Small intestine (tissue), 7 donors: ENCODE data around the gene HYAL4. TPM values are rescaled to one million over a fixed set of nuclear protein-coding genes. Genes with fewer than 3 reads are reported as not detected.
A peak's percentile ranks its signal among the peaks of the same experiment; 100 is the strongest.

Experiments
- DNase-seq, 2 donors: peaks; one replicate each; pipeline versions ENCODE4 v3.0.0 to v3.0.0-alpha.2; 2013
- FAIRE-seq: peaks from 2 replicates; lab custom pipeline; 2012; peaks lifted over from hg19 to GRCh38; lab: Jason Lieb, UNC
- H3K27ac ChIP-seq, 3 donors: one replicate each; pipeline ENCODE4 v1.5.1; 2013; ENCODE audit warnings: low read length in 2 of 3, mild to moderate bottlenecking in 2 of 3, control low read depth in 1 of 3, inconsistent platforms in 1 of 3, low read depth in 1 of 3, moderate library complexity in 1 of 3
- H3K27me3 ChIP-seq, 3 donors: one replicate each; pipeline ENCODE4 v1.6.1; 2013; ENCODE audit warnings: low read length in 3 of 3, inconsistent platforms in 1 of 3; ENCODE audit not compliant: control insufficient read depth in 3 of 3, insufficient read depth in 3 of 3
- H3K36me3 ChIP-seq, 3 donors: one replicate each; pipeline ENCODE4 v1.6.1; 2013; ENCODE audit warnings: low read length in 3 of 3, inconsistent platforms in 1 of 3, low read depth in 1 of 3, mild to moderate bottlenecking in 1 of 3, moderate library complexity in 1 of 3; ENCODE audit not compliant: control insufficient read depth in 3 of 3, insufficient read depth in 2 of 3
- H3K4me1 ChIP-seq, 3 donors: one replicate each; pipeline ENCODE4 v1.6.1; 2013; ENCODE audit warnings: low read length in 2 of 3, inconsistent platforms in 1 of 3, low read depth in 1 of 3, mild to moderate bottlenecking in 1 of 3, moderate library complexity in 1 of 3; ENCODE audit not compliant: control insufficient read depth in 3 of 3, insufficient read depth in 2 of 3
- H3K4me3 ChIP-seq, 3 donors: one replicate each; pipeline ENCODE4 v1.5.1; 2013; ENCODE audit warnings: low read length in 3 of 3, control low read depth in 1 of 3, inconsistent platforms in 1 of 3, low read depth in 1 of 3, mild to moderate bottlenecking in 1 of 3, moderate library complexity in 1 of 3
- H3K9me3 ChIP-seq, 2 donors: one replicate each; pipeline ENCODE4 v1.6.1; 2013; ENCODE audit warnings: low read depth in 1 of 2, low read length in 1 of 2; ENCODE audit not compliant: control insufficient read depth in 2 of 2, insufficient read depth in 1 of 2
- WGBS, 3 donors: extraction: QIAGEN DNeasy Blood & Tissue Kit; methylation state at CpG; one replicate each; pipeline ENCODE4 v1.1.7; 2013; 5-methylcytosine and 5-hydroxymethylcytosine counted together
- polyA plus RNA-seq, 4 donors: library from polyadenylated mRNA; stranded (reverse) in 3 of 4; unstranded in 1 of 4; fragments of 200-250 nt in 3 of 4; fragments of 120-200 nt in 1 of 4; gene quantifications; one replicate each; pipeline versions ENCODE4 v1.2.1 to v1.2.3, GENCODE V29; 2013
- donor health status: healthy with polysubstance abuse.
- donor health status: control.
- donor health status: control.
- donor health status: Bipolar disorder and iron deficiency.
- donor health status: healthy.

The HYAL4 gene
- polyA plus RNA-seq, 4 donors: 0.01 TPM; not detected in 3

DNA sequence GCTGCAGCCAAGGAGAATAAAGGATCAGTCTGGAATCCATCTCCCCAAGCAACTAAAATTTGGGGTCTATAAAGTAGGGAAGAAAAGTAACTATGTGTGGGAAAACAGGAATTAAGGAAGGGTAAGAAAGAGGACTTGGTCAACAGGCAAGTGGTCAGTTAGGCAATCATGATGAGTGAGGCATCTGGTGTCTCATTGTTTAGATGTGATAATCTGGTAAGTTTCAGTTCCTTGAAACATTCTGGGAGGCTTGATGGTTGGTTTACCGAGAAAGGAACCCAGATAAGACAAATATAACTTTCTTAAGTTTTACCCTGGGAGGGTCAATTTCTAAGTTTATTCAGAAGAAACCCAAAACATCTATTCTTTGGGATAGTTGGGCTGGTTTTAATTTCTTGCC lies 22.3 kb downstream of the HYAL4 start:
- no peak for DNase-seq
- Histone ChIP-seq H3K4me1 (peaks cover 0 to 14% (median 0%) of the 10 kb centered on the region in 3 donors), H3K36me3 (no peaks in the 10 kb centered on the region), H3K27me3 (no peaks in the 10 kb centered on the region), H3K9me3 (peaks cover 0 to 3% of the 10 kb centered on the region in 2 donors), H3K4me3 (no peak overlapping the region), H3K27ac (no peak overlapping the region)
- 71 to 100% (median 83%) methylated on average over 1 of the region's 1 CpG for WGBS, 3 donors
- FAIRE-seq: no peak

DNA sequence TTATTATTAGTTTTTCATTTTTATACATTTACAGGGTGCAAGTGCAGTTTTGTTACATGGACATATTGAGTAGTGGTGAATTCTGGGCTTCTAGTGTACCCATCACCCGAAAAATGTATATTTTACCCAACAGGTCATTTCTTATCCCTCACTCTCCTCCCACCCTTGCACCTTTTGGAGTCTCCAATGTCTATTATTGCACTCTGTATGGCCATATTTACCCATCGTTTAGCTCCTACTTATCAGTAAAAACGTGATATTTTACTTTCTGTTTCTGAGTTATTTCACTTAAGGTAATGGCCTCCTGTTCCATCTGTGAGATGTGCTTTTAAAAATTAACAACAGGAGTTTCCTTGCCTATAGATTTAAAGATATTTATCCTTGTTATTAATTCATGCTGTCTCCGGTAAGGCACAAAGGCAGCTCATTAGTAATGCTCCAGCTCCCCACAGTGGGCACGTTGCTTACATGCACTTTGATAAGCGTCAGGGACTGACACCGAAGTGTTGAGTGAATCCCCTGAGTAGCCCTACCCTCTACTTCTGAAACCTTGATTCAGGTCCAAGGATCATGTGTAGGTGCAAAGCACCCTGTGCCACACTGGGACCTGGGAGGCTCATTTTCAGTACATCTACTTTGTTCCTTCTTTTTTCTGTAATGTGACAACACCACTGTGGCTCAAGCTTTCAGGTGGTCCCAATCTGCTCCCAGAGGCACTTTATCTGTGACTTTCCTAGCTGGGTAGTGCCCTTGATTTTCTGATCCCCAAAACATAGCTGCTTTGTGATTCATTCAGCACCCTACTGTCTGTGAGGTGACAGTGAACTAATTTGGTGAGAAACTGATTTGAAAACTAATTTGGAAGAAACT lies 27.3 kb downstream of the HYAL4 start:
- 6 to 18% (median 7%) methylated on average over 7 of the region's 7 CpGs for WGBS, 3 donors

DNA sequence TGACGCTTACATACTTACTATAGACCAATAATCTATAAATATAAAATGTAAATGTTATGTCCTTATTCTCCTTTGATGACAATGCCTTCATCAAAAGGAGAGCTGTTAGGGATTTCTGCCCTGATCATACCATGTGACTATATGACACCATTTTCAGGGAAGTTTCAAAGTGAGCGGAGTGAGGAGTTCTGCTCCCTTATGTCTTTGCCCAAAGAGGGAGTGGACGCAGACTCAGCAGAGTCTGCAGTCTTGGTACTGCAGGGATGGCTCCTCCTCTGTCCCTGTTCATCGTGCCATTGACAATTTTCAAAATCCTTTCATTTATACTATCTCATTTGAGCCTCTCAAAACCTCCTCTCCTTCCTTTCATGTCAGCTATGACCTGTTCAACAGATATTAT lies 27.9 kb downstream of the HYAL4 start:
- Histone ChIP-seq H3K9me3 (no peaks in the 10 kb centered on the region), H3K27me3 (no peaks in the 10 kb centered on the region), H3K36me3 (no peaks in the 10 kb centered on the region), H3K4me1 (peaks cover 0 to 8% (median 0%) of the 10 kb centered on the region in 3 donors), H3K4me3 (no peak overlapping the region), H3K27ac (no peak overlapping the region)
- FAIRE-seq (no peak), DNase-seq (peak in 1 of 2 donors; percentile 18)
- 64 to 78% (median 71%) methylated on average over 4 of the region's 4 CpGs for WGBS, 3 donors

More for the DNA sequence above, 27.3 kb downstream of the HYAL4 start:
- Histone ChIP-seq H3K36me3 (no peaks in the 10 kb centered on the region), H3K9me3 (no peaks in the 10 kb centered on the region), H3K27me3 (no peaks in the 10 kb centered on the region), H3K4me1 (peaks cover 0 to 8% (median 0%) of the 10 kb centered on the region in 3 donors), H3K4me3 (no peak overlapping the region), H3K27ac (no peak overlapping the region)
- DNase-seq: peak; percentile 72 to 76
- FAIRE-seq: no peak

DNA sequence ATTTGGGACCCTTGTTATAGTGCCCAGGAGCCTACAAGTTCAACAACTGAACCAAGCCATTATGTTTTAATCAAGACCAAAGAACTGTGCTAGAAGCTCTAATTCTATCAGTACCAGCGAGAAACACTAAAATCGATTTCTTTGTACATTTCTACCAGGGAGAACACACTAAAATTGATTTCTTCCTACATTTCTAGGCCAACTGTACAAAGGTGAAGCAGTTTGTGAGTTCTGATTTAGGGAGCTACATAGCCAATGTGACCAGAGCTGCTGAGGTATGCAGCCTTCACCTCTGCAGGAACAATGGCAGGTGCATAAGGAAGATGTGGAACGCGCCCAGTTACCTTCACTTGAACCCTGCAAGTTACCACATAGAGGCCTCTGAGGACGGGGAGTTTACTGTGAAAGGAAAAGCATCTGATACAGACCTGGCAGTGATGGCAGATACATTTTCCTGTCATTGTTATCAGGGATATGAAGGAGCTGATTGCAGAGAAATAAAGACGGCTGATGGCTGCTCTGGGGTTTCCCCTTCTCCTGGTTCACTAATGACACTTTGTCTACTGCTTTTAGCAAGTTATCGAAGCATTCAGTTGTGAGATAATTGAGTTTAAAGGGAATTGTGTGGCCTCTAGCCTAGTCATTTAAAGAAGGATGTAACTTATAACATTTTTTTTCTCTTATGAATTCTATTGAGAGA lies 31.7 kb downstream of the HYAL4 start:
- H3K4me3 ChIP-seq: no peak overlapping the region
- no peaks in the 10 kb centered on the region for H3K27me3 ChIP-seq
- DNase-seq (peak in 1 of 2 donors; percentile 8), FAIRE-seq (no peak)
- no peaks in the 10 kb centered on the region for H3K9me3 ChIP-seq
- H3K4me1 ChIP-seq: peaks cover 0 to 8% (median 0%) of the 10 kb centered on the region in 3 donors
- no peak overlapping the region for H3K27ac ChIP-seq
- no peaks in the 10 kb centered on the region for H3K36me3 ChIP-seq
- WGBS, 3 donors: 61 to 64% (median 61%) methylated on average over 7 of the region's 7 CpGs

DNA sequence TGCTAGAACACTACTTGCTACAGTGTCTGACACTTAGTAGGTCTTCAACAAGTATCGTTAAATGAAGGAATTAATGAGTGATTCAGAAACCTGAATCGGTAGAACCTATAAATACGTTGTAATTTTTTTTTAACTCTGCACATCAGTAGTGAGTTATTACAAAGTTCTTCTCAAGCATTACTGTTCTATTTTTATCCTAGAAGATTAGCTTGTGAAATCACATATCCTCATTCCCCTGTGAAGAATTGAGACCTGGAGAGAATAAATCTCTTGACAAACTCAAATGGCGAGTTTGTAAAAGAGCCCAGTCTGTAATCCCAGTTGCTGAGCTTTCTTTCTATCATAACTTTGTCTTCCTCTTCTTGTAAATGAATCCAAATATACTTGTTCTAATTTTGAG lies 34.7 kb downstream of the HYAL4 start:
- 85 to 91% (median 85%) methylated on average over 4 of the region's 4 CpGs for WGBS, 3 donors
- no peaks in the 10 kb centered on the region for H3K4me1 ChIP-seq
- H3K4me3 ChIP-seq: no peak overlapping the region
- H3K27me3 ChIP-seq: no peaks in the 10 kb centered on the region
- no peak overlapping the region for H3K27ac ChIP-seq
- no peaks in the 10 kb centered on the region for H3K9me3 ChIP-seq
- no peak for FAIRE-seq
- H3K36me3 ChIP-seq: no peaks in the 10 kb centered on the region
- no peak for DNase-seq

DNA sequence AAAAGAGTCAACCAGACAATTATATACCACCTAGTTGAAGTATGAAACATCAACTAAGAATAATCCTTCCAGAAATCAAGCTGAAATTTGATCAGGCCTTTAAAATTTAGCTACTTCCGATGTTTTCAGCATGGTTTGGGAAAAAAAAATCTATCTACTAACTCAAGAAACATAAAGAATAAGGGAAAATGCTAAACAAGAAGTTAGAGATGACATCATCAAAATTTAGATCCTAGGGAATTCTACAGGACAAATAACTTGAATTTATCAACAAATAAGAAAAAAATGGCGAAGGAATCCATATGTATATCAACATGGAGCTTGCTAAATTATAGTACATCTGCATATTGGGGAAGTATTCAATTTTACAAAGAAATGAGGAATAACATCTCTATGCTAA lies 36.3 kb downstream of the HYAL4 start:
- Histone ChIP-seq H3K4me1 (no peaks in the 10 kb centered on the region), H3K36me3 (no peaks in the 10 kb centered on the region), H3K4me3 (no peak overlapping the region), H3K9me3 (no peaks in the 10 kb centered on the region), H3K27me3 (no peaks in the 10 kb centered on the region), H3K27ac (no peak overlapping the region)
- DNase-seq (no peak), FAIRE-seq (no peak)
- WGBS, 3 donors: 70 to 98% (median 92%) methylated on average over 2 of the region's 2 CpGs

DNA sequence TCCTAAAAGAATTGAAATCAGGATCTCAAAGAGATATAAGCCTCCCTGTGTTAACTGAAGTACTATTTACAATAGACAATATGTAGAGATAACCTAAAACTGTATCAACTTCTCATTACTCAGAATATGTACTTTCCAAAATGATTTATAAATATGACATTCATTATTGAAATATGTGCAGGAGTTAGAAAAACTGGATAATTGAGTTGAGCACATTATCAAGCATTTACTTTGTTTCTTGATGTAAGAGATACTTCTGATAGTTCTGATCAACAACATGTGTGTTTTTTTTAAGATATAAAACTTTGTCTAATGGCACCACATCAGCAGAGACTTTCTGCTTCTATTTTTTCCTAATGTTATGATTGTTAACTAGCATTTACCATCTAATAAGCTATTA lies 38.2 kb downstream of the HYAL4 start:
- no peak for FAIRE-seq
- H3K36me3 ChIP-seq: no peaks in the 10 kb centered on the region
- H3K4me1 ChIP-seq: no peaks in the 10 kb centered on the region
- H3K4me3 ChIP-seq: no peak overlapping the region
- DNase-seq: no peak
- H3K9me3 ChIP-seq: no peaks in the 10 kb centered on the region
- H3K27me3 ChIP-seq: no peaks in the 10 kb centered on the region
- no peak overlapping the region for H3K27ac ChIP-seq

DNA sequence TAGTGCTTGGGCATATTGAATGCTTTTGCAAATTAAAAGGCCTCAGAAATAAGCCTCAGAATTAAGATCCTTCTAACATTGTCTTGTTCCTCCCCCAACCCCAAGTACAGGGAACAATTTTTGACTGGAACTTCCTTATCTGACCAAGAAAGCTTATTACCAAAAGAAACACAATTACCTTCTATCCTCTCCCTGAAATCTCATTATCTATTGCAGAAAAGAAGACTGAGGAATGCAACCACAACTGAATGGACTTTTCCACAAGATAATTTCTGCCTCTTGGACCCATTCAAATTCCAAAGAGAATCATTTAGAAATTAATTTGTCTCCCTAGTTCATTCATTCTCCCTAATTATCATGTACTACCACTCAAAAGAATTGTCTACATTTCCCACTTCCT lies 43.2 kb downstream of the HYAL4 start:
- Histone ChIP-seq H3K27me3 (no peaks in the 10 kb centered on the region), H3K4me1 (no peaks in the 10 kb centered on the region), H3K27ac (no peak overlapping the region), H3K4me3 (no peak overlapping the region), H3K9me3 (peaks cover 0 to 9% of the 10 kb centered on the region in 2 donors), H3K36me3 (no peaks in the 10 kb centered on the region)
- no peak for FAIRE-seq
- no peak for DNase-seq
